NK-92 (cell line): Measurements from ENCODE around the gene CLSTN2.

ENCODE experiments used
- DNase-seq: peaks from one replicate; lab custom pipeline; 2025; ENCODE audit not compliant: unreplicated experiment; lab: John Stamatoyannopoulos, UW

The CLSTN2 gene

GRCh38 chr3:140332131-140332530 lies 397.1 kb downstream of the CLSTN2 start:
- DNase-seq: no peak

GRCh38 chr3:140334132-140334929 lies 399.3 kb downstream of the CLSTN2 start:
- DNase-seq: no peak

GRCh38 chr3:140336465-140336864 lies 401.5 kb downstream of the CLSTN2 start:
- no peak for DNase-seq

- DNase-seq: no peak
Measured at GRCh38 chr3:140338916-140339315, 403.9 kb downstream of the CLSTN2 start.

- no peak for DNase-seq
Measured at GRCh38 chr3:140341203-140341602, 406.2 kb downstream of the CLSTN2 start.

- DNase-seq: no peak
Measured at GRCh38 chr3:140341817-140342403, 406.9 kb downstream of the CLSTN2 start.

- DNase-seq: no peak
Measured at GRCh38 chr3:140342668-140343067, 407.7 kb downstream of the CLSTN2 start.

GRCh38 chr3:140343211-140344081 lies 408.5 kb downstream of the CLSTN2 start:
- no peak for DNase-seq

GRCh38 chr3:140344082-140344454 lies 409.1 kb downstream of the CLSTN2 start:
- no peak for DNase-seq

- DNase-seq: no peak
Measured at GRCh38 chr3:140344601-140345205, 409.7 kb downstream of the CLSTN2 start.

GRCh38 chr3:140347151-140347550 lies 412.2 kb downstream of the CLSTN2 start:
- no peak for DNase-seq

GRCh38 chr3:140349938-140350337 lies 415.0 kb downstream of the CLSTN2 start:
- DNase-seq: no peak

- no peak for DNase-seq
Measured at GRCh38 chr3:140351466-140351865, 416.5 kb downstream of the CLSTN2 start.

- no peak for DNase-seq
Measured at GRCh38 chr3:140355481-140355880, 420.5 kb downstream of the CLSTN2 start.

- no peak for DNase-seq
Measured at GRCh38 chr3:140358686-140359085, 423.7 kb downstream of the CLSTN2 start.

- no peak for DNase-seq
Measured at GRCh38 chr3:140359233-140359995, 424.4 kb downstream of the CLSTN2 start.

GRCh38 chr3:140360332-140360731 lies 425.3 kb downstream of the CLSTN2 start:
- DNase-seq: no peak

GRCh38 chr3:140363801-140364200 lies 428.8 kb downstream of the CLSTN2 start:
- no peak for DNase-seq

- DNase-seq: no peak
Measured at GRCh38 chr3:140365872-140366697, 431.1 kb downstream of the CLSTN2 start.
